Stimulated activated CD4-positive, alpha-beta T cell treated with anti-CD3 and anti-CD28 coated beads, Interleukin-1b, Interleukin-23, amount 100 ng/mL, for 4 hours (primary cell): ENCODE results near the gene RB1.
"Not testable (repeated sequence)": the region's sequence is repeated elsewhere in the genome, so short reads cannot be mapped to it uniquely, and the experiment has no call there.

ENCODE experiments used
- DNase-seq, 2 donors: peaks; one replicate each; pipeline ENCODE4 v3.0.0-alpha.2; 2020; ENCODE audit warnings: low read depth in 2 of 2

The RB1 gene

GRCh38 chr13:48349525-48349924 is 46.0 kb downstream of the RB1 start:
- no peak for DNase-seq

- no peak for DNase-seq
Observed at GRCh38 chr13:48353590-48353989, 50.0 kb downstream of the RB1 start.

GRCh38 chr13:48355524-48355923 is 52.0 kb downstream of the RB1 start:
- DNase-seq: not testable (repeated sequence)

GRCh38 chr13:48356750-48357149 is 53.2 kb downstream of the RB1 start:
- DNase-seq: no peak

- DNase-seq: no peak
Observed at GRCh38 chr13:48369988-48370387, 66.4 kb downstream of the RB1 start.

GRCh38 chr13:48370815-48371214 is 67.3 kb downstream of the RB1 start:
- no peak for DNase-seq

GRCh38 chr13:48377857-48378256 is 74.3 kb downstream of the RB1 start:
- no peak for DNase-seq

GRCh38 chr13:48380581-48380980 is 77.0 kb downstream of the RB1 start:
- no peak for DNase-seq

- no peak for DNase-seq
Observed at GRCh38 chr13:48383384-48383783, 79.8 kb downstream of the RB1 start.

- DNase-seq: no peak
Observed at GRCh38 chr13:48386816-48387215, 83.3 kb downstream of the RB1 start.

- DNase-seq: no peak
Observed at GRCh38 chr13:48391257-48391656, 87.7 kb downstream of the RB1 start.

- DNase-seq: no peak
Observed at GRCh38 chr13:48393030-48393697, 89.6 kb downstream of the RB1 start.

GRCh38 chr13:48393698-48394085 is 90.1 kb downstream of the RB1 start:
- DNase-seq: no peak

GRCh38 chr13:48397744-48398143 is 94.2 kb downstream of the RB1 start:
- DNase-seq: no peak

GRCh38 chr13:48398450-48399095 is 95.0 kb downstream of the RB1 start:
- no peak for DNase-seq

GRCh38 chr13:48400090-48400694 is 96.6 kb downstream of the RB1 start:
- DNase-seq: no peak

- no peak for DNase-seq
Observed at GRCh38 chr13:48400850-48401291, 97.3 kb downstream of the RB1 start.

GRCh38 chr13:48401480-48401879 is 97.9 kb downstream of the RB1 start:
- DNase-seq: no peak

- DNase-seq: no peak
Observed at GRCh38 chr13:48402325-48402932, 98.9 kb downstream of the RB1 start.

- no peak for DNase-seq
Observed at GRCh38 chr13:48403151-48403631, 99.6 kb downstream of the RB1 start.

- no peak for DNase-seq
Observed at GRCh38 chr13:48403913-48404312, 100.4 kb downstream of the RB1 start.

- no peak for DNase-seq
Observed at GRCh38 chr13:48404952-48405351, 101.4 kb downstream of the RB1 start.

- DNase-seq: no peak
Observed at GRCh38 chr13:48405875-48406274, 102.3 kb downstream of the RB1 start.
